GM20000 (cell line): ENCODE data around the gene TCERG1.

Experiments used
- DNase-seq: peaks from one replicate; pipeline ENCODE4 v3.0.0; 2012; ENCODE audit warnings: low spot score
- TF ChIP-seq, protein P1 (sequence below): IDR thresholded peaks from 2 replicates; pipeline ENCODE4 v1.5.1; 2012; ENCODE audit warnings: mild to moderate bottlenecking, control low read depth; ENCODE audit errors: extremely low read depth, missing control alignments

TCERG1 gene

DNA sequence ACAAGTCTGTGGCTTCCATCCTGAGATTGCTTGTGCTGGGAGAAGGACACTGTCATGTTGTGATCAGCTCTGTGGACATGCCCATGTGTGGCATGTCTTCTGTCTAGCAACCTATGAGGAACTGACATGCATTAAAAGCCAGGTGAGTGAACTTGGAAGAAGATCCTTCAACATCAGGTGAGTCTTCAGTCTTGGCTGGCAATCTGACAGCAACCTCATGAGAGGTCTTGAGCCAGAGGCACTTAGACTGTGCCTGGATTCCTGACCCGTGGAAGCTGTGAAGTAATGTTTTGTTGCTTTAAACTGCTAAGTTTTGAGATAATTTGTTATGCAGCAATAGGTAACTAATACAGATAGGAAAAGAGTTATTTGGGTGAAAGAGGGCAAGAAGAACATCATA, 6.8 kb upstream of the TCERG1 start:
- DNase-seq, result no peak
- TF ChIP-seq, protein P1, sequence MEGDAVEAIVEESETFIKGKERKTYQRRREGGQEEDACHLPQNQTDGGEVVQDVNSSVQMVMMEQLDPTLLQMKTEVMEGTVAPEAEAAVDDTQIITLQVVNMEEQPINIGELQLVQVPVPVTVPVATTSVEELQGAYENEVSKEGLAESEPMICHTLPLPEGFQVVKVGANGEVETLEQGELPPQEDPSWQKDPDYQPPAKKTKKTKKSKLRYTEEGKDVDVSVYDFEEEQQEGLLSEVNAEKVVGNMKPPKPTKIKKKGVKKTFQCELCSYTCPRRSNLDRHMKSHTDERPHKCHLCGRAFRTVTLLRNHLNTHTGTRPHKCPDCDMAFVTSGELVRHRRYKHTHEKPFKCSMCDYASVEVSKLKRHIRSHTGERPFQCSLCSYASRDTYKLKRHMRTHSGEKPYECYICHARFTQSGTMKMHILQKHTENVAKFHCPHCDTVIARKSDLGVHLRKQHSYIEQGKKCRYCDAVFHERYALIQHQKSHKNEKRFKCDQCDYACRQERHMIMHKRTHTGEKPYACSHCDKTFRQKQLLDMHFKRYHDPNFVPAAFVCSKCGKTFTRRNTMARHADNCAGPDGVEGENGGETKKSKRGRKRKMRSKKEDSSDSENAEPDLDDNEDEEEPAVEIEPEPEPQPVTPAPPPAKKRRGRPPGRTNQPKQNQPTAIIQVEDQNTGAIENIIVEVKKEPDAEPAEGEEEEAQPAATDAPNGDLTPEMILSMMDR, result no peak

DNA sequence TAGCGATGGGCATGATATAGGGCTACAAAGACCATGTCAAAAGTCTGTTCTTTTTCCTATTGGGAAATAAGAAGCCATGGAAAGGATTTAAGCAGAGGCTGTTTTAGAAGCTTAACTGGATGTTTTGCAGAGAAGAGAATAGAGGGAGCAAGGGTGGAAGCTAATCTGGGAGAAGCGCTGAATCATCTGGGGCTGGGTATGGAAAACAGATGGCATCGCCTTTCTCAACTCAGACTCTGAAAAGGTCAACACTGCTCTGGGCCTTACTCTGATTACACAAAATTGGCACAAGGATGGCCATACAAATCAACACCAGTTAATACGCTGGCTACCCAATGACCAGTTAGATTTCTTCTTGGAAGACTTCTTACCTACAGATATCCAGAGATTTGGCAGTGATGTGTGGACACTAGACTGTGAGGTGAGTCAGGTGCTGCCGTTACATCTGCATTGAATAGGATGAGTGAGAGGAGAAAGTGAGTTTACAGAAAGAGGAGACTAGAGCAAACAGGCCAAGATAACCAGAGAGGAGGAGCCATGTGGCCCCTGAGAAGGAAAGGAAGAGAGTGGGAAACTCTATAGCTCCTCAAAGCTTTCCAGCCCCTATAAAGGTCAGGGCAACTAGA, 6.2 kb upstream of the TCERG1 start:
- no peak for DNase-seq
- TF ChIP-seq, protein P1, result no peak

DNA sequence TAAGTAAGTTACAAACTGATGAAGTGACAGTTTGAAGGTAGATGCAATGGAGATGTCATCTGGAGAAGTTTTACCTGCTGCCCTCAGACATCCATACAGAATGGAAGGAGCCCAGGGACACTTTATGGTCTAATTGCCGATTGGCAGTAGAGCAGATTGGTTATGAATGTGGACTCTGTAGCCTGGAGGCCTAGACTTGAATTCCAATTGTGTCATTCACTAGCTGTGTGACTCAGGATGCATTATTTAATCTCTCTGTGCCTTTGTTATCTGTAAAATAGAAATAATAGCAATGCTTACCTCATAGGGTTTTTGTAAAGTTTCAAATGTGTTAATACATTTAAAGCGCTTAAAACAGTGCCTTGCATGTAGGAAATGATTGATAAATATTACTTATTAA, 5.2 kb upstream of the TCERG1 start:
- no peak for DNase-seq

DNA sequence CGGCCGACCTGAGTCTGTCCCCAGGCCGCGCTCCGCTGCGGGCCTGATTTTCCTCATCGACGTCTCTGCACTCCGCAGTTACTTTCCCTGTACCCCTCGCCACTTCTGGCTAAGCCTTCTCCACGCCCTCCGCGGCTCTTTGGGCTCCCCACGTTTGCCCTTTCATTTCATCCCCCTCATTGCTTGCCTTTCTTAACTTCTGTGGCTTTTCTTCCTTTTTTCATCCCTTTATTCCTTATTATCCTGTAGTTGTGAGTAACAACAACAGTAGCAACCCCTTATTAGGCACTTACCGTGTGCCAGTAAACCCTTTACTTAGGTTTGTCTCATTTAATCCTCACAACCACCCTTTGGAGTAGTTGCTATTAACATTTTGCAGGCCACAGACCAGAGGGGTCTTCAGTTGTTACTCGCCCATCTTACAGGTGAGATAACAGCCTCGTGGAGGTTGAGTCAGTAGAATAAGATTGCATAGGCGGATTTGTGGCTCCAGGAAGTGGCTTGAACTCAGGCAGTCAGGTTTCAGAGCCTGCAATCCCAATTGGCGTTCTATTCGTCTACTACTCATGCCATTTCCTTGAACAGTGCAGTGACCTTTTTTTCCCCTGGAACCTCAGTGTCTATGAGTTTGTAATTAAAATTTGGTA, 724 bp downstream of the TCERG1 start:
- DNase-seq, result no peak
- TF ChIP-seq, protein P1, result no peak

More for the DNA sequence above, 5.2 kb upstream of the TCERG1 start:
- TF ChIP-seq, protein P1, result no peak

DNA sequence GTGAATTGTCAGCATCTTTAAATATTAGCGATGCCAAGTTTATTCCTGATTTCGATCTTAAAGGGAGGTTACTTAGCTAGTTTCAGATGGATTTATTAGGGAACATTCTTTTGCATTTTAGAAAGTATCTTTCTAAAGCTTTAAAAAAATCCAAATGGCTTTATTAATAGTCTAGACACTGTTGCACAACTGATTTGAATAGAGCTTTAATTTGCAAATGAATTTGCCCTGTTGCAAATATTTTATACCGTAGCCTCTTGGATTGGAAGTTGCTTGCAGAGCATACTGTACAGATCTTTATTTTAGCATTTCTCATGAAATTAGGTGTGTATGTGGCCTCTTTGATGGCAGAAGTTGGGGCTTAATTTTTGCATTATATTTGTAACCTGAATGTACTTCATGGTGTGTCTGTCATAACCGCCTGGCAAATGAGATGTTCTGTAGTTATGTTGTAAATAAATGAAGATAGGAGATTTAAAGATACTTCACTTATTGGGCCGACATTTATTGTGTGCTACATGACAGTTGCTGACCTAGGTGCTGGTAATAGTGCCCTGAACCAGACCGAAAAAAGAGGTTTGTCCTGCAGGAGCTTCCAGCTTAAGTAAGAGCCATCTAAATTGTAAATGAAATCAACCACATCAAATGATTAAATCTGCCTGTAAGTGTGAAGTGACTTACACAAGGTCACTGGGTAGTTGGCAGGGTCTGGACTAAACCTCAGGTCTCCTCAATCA, 1.8 kb downstream of the TCERG1 start:
- DNase-seq, result no peak
- TF ChIP-seq, protein P1, result no peak

DNA sequence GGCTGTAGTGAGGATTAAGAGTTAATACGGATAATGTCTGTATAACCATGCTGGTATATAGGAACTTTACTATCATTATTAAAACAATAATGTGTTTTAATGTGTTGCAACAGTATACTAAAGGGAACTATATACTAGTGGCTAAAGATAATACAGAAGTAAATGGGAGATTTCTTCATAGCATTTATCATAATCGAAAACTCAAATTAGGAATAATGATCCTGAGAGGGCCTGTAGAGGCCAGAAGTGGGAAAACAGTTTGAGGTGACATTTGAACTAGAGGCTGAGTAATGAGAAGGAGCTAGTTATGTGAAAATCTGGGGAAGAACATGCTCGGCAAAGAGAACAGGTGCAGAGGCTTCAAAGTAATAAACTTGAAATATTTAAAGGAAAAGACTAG, 2.9 kb downstream of the TCERG1 start:
- TF ChIP-seq, protein P1, result no peak
- DNase-seq, result no peak

DNA sequence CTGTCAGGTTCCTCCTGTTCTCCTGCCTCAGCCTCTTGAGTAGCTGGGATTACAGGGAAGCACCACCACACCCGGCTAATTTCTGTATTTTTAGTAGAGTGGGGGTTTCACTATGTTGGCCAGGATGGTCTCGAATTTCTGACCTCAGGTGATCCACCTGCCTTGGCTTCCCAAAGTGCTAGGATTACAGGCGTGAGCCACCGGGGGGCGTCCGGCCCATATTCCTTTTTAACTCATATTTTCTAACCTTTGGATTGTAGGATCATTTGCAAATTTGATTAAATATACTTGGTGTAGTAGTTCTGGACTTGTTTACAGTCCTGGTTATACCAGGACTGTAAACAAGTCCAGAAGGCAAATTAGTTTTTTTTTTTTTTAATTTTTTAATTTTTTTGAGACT, 4.3 kb downstream of the TCERG1 start:
- TF ChIP-seq, protein P1, result no peak
- DNase-seq, result no peak
